Right lobe of liver (tissue), 4 donors: ENCODE data around the gene BOD1.

Experiments used
- CTCF ChIP-seq, 4 donors: fragments of 200-600 bp in 3 of 4; fragments of 450-650 bp in 1 of 4; IDR thresholded peaks; one replicate each; pipeline versions ENCODE4 v1.5.1 to v1.8.0; 2016 to 2022; ENCODE audit warnings: antibody characterized with exemption in 4 of 4, mild to moderate bottlenecking in 2 of 4
- POLR2A ChIP-seq: fragments of 450-650 bp; IDR thresholded peaks from one replicate; pipeline ENCODE4 v1.6.1; 2017; ENCODE audit warnings: antibody characterized with exemption, mild to moderate bottlenecking
- donor health status: DM: no; HTN: no; CAD: no.
- donor health status: DM: no; HTN: no; CAD: no.
- donor health status: DM: no; HTN: yes; CAD: no.

- TF ChIP-seq POLR2A (no peak), CTCF (IDR thresholded peaks at IDR 0.05) (no peak)
Observed at GRCh38 chr5:173655196-173655797, 38.8 kb upstream of the BOD1 start.
